Esophagus squamous epithelium (tissue), 5 donors: ENCODE data around the gene FBXL20. TPM values are rescaled to one million over a fixed set of nuclear protein-coding genes. Genes with fewer than 3 reads are reported as not detected.
A peak's percentile ranks its signal among the peaks of the same experiment; 100 is the strongest.

ENCODE experiments used
- DNase-seq: peaks from one replicate; lab custom pipeline; 2025; lab: John Stamatoyannopoulos, UW
- H3K27ac ChIP-seq, 4 donors: fragments of 200-600 bp; sonication (generic); one replicate each; pipeline ENCODE4 v1.5.1; 2016 to 2019; ENCODE audit warnings: mild to moderate bottlenecking in 1 of 4
- H3K27me3 ChIP-seq, 4 donors: fragments of 200-600 bp; sonication (generic); 1 replicate in 3 of 4; 2 replicates in 1 of 4; pipeline versions ENCODE4 v1.5.1 to v1.6.0; 2017 to 2021; ENCODE audit warnings: antibody characterized with exemption in 1 of 4
- H3K36me3 ChIP-seq, 3 donors: fragments of 200-600 bp; sonication (generic); one replicate each; pipeline ENCODE4 v1.5.1; 2016 to 2019
- H3K4me1 ChIP-seq, 3 donors: fragments of 200-600 bp; sonication (generic); one replicate each; pipeline ENCODE4 v1.5.1; 2017 to 2019
- H3K4me3 ChIP-seq, 4 donors: fragments of 200-600 bp; sonication (generic); 1 replicate in 3 of 4; 2 replicates in 1 of 4; pipeline ENCODE4 v1.5.1; 2016 to 2019; ENCODE audit warnings: mild to moderate bottlenecking in 2 of 4, moderate library complexity in 1 of 4
- H3K9me3 ChIP-seq, 3 donors: fragments of 200-600 bp; sonication (generic); one replicate each; pipeline ENCODE4 v1.5.1; 2016 to 2019
- CTCF ChIP-seq, 6 experiments: fragments of 450-650 bp in 4 of 6; fragments of 200-600 bp in 2 of 6; sonication (generic) in 2 of 6; IDR thresholded peaks; one replicate each; pipeline ENCODE4 v1.5.1; 2016 to 2019; ENCODE audit warnings: antibody characterized with exemption in 6 of 6, mild to moderate bottlenecking in 4 of 6, moderate library complexity in 4 of 6
- POLR2A ChIP-seq, 4 donors: fragments of 450-650 bp; IDR thresholded peaks; one replicate each; pipeline ENCODE4 v1.6.1; 2017; ENCODE audit warnings: antibody characterized with exemption in 4 of 4, mild to moderate bottlenecking in 4 of 4, moderate library complexity in 3 of 4
- WGBS, 2 donors: methylation state at CpG; one replicate each; pipeline ENCODE4 v1.1.5; 2018; 5-methylcytosine and 5-hydroxymethylcytosine counted together
- intact Hi-C: fragments of 100-400 bp; cut with DNase I; formaldehyde crosslinking; loops from one replicate; pipeline ENCODE4 v1.15.0; 2022
- total RNA-seq, 4 donors: library from RNA; depleted of rRNA; stranded (reverse); fragments of >200 nt; gene quantifications; one replicate each; pipeline ENCODE4 v1.1.0, GENCODE V29; 2016
- donor health status: DM: yes; HTN: yes; CAD: no.

The FBXL20 gene
- total RNA-seq, 4 donors from 2014 or later = 5.0 to 10.3 (median 6.8) TPM

GRCh38 chr17:39405436-39405835 lies 4.0 kb upstream of the FBXL20 start:
- intact Hi-C loops = no loop called here
- H3K27ac ChIP-seq = no peak overlapping the region
- no peak for DNase-seq
- H3K4me1 ChIP-seq = peaks cover 0 to 20% (median under 1%) of the 10 kb centered on the region in 3 donors
- no peak overlapping the region for H3K4me3 ChIP-seq
- no peaks in the 10 kb centered on the region for H3K27me3 ChIP-seq
- H3K36me3 ChIP-seq = peaks cover 10 to 57% (median 27%) of the 10 kb centered on the region in 3 donors
- no peaks in the 10 kb centered on the region for H3K9me3 ChIP-seq
- 23 to 47% methylated on average over 1 of the region's 1 CpG for WGBS, 2 donors
- TF ChIP-seq CTCF (IDR thresholded peaks at IDR 0.05) = no peak

GRCh38 chr17:39404542-39405378 lies 3.3 kb upstream of the FBXL20 start:
- no peak overlapping the region for H3K4me3 ChIP-seq
- intact Hi-C loops = no loop called here
- WGBS, 2 donors = 42 to 61% methylated on average over 5 to 6 of the region's 6 CpGs
- TF ChIP-seq CTCF (IDR thresholded peaks at IDR 0.05) (no peak), POLR2A (IDR thresholded peaks at IDR 0.05) (no peak)
- H3K27ac ChIP-seq = peak overlapping the region in 2 of 4 donors; percentile 4 to 35
- DNase-seq = no peak
- H3K36me3 ChIP-seq = peaks cover 4 to 50% (median 20%) of the 10 kb centered on the region in 3 donors
- H3K4me1 ChIP-seq = peaks cover 0 to 27% (median 7%) of the 10 kb centered on the region in 3 donors
- no peaks in the 10 kb centered on the region for H3K9me3 ChIP-seq
- H3K27me3 ChIP-seq = no peaks in the 10 kb centered on the region

GRCh38 chr17:39402890-39403605 lies 1.6 kb upstream of the FBXL20 start:
- no peak overlapping the region for H3K27ac ChIP-seq

GRCh38 chr17:39402244-39402889 lies 941 bp upstream of the FBXL20 start:
- H3K27me3 ChIP-seq = no peaks in the 10 kb centered on the region
- H3K4me3 ChIP-seq = peak overlapping the region; percentile 84 to 99 (median 93)
- intact Hi-C loops = no loop called here
- WGBS, 2 donors = 1 to 2% methylated on average over 3 to 17 of the region's 53 CpGs
- H3K27ac ChIP-seq = peak overlapping the region; percentile 92 to 94 (median 94)
- DNase-seq = peak; percentile 33
- H3K36me3 ChIP-seq = peaks cover 0 to 26% (median 0%) of the 10 kb centered on the region in 3 donors
- TF ChIP-seq POLR2A (IDR thresholded peaks at IDR 0.05) (no peak), CTCF (IDR thresholded peaks at IDR 0.05) (no peak)
- no peaks in the 10 kb centered on the region for H3K9me3 ChIP-seq
- H3K4me1 ChIP-seq = peaks cover 0 to 47% (median 16%) of the 10 kb centered on the region in 3 donors

More at GRCh38 chr17:39402890-39403605, 1.6 kb upstream of the FBXL20 start:
- DNase-seq = no peak
- WGBS, 2 donors = 67 to 76% methylated on average over 10 to 14 of the region's 22 CpGs
- TF ChIP-seq POLR2A (IDR thresholded peaks at IDR 0.05) (no peak), CTCF (IDR thresholded peaks at IDR 0.05) (no peak)
- Histone ChIP-seq H3K4me3 (peak overlapping the region in 1 of 4 donors; percentile 99), H3K36me3 (peaks cover 0 to 33% (median 3%) of the 10 kb centered on the region in 3 donors), H3K4me1 (peaks cover 0 to 44% (median 16%) of the 10 kb centered on the region in 3 donors), H3K9me3 (no peaks in the 10 kb centered on the region), H3K27me3 (no peaks in the 10 kb centered on the region)
- intact Hi-C loops = no loop called here
